Natural killer cell treated with Interleukin-12 subunit alpha and Interleukin-12 subunit beta and Interleukin-15 and Interleukin-18, amount 100 ng/mL, for 72 hours (primary cell): ENCODE measurements around the gene MFGE8. TPM values are rescaled to one million over a fixed set of nuclear protein-coding genes. Genes with fewer than 3 reads are reported as not detected.

Experiments used
- ATAC-seq, 2 donors: fragments of 150-1000 bp; cut with Tn5 transposase in 1 of 2; sonication (Bioruptor Pico), chemical (Tn5 transposase) in 1 of 2; 2 replicates each; pipeline ENCODE4 v1.10.0; 2021
- DNase-seq: peaks from one replicate; pipeline ENCODE4 v3.0.0; 2022; ENCODE audit warnings: low spot score
- H3K27ac Mint-ChIP-seq, 2 donors: 1 replicate in 1 of 2; 2 replicates in 1 of 2; pipeline ENCODE4 v1.8.0; 2022; ENCODE audit warnings: mixed read lengths in 2 of 2, mild to moderate bottlenecking in 1 of 2, moderate library complexity in 1 of 2
- H3K27me3 Mint-ChIP-seq, 2 donors: 1 replicate in 1 of 2; 2 replicates in 1 of 2; pipeline ENCODE4 v1.8.0; 2022; ENCODE audit warnings: mixed read lengths in 2 of 2
- H3K36me3 Mint-ChIP-seq: one replicate; pipeline ENCODE4 v1.8.0; 2022; ENCODE audit warnings: mixed read lengths
- H3K4me1 Mint-ChIP-seq, 2 donors: 1 replicate in 1 of 2; 2 replicates in 1 of 2; pipeline ENCODE4 v1.8.0; 2022; ENCODE audit warnings: low read depth in 2 of 2, mixed read lengths in 2 of 2, mild to moderate bottlenecking in 1 of 2
- H3K4me3 Mint-ChIP-seq: one replicate; pipeline ENCODE4 v1.8.0; 2022; ENCODE audit warnings: mixed read lengths
- H3K9me3 Mint-ChIP-seq: 2 replicates; pipeline ENCODE4 v1.8.0; 2022; ENCODE audit warnings: mixed read lengths
- total RNA-seq, 2 donors: library from RNA; stranded (reverse); gene quantifications; one replicate each; pipeline ENCODE4 v1.2.3, GENCODE V29; 2022

Gene MFGE8
- total RNA-seq, 2 donors from 2014 or later, result 10.9 to 46.2 TPM

GRCh38 chr15:88909956-88910831, 3.0 kb downstream of the MFGE8 start:
- Mint-ChIP-seq H3K4me1 (peaks cover 11 to 17% of the 10 kb centered on the region in 2 donors), H3K27me3 (peaks cover 0 to under 1% of the 10 kb centered on the region in 2 donors), H3K27ac (no peak overlapping the region), H3K4me3 (no peak overlapping the region), H3K9me3 (no peaks in the 10 kb centered on the region), H3K36me3 (no peaks in the 10 kb centered on the region)
- DNase-seq (no peak), ATAC-seq (no peak)

GRCh38 chr15:88908697-88909621, 4.2 kb downstream of the MFGE8 start:
- Mint-ChIP-seq H3K36me3 (no peaks in the 10 kb centered on the region), H3K27me3 (no peaks in the 10 kb centered on the region), H3K4me3 (no peak overlapping the region), H3K4me1 (peaks cover 19 to 22% of the 10 kb centered on the region in 2 donors), H3K9me3 (no peaks in the 10 kb centered on the region), H3K27ac (no peak overlapping the region)
- DNase-seq (no peak), ATAC-seq (no peak)

- no peaks in the 10 kb centered on the region for H3K9me3 Mint-ChIP-seq
- ATAC-seq, result no peak
- no peak overlapping the region for H3K4me3 Mint-ChIP-seq
- peak overlapping the region in 1 of 2 donors; percentile 72 for H3K27ac Mint-ChIP-seq
- peaks cover 14 to 17% of the 10 kb centered on the region in 2 donors for H3K4me1 Mint-ChIP-seq
- no peaks in the 10 kb centered on the region for H3K36me3 Mint-ChIP-seq
- DNase-seq, result no peak
- H3K27me3 Mint-ChIP-seq, result no peaks in the 10 kb centered on the region
These were observed 5.1 kb downstream of the MFGE8 start for GRCh38 chr15:88908123-88908522.

GRCh38 chr15:88907111-88907510, 6.1 kb downstream of the MFGE8 start:
- H3K9me3 Mint-ChIP-seq, result no peaks in the 10 kb centered on the region
- H3K4me3 Mint-ChIP-seq, result no peak overlapping the region
- ATAC-seq (no peak), DNase-seq (no peak)
- H3K27ac Mint-ChIP-seq, result no peak overlapping the region
- H3K36me3 Mint-ChIP-seq, result no peaks in the 10 kb centered on the region
- H3K4me1 Mint-ChIP-seq, result peaks cover 12 to 15% of the 10 kb centered on the region in 2 donors
- no peaks in the 10 kb centered on the region for H3K27me3 Mint-ChIP-seq

- H3K27me3 Mint-ChIP-seq, result no peaks in the 10 kb centered on the region
- DNase-seq, result no peak
These were observed 6.6 kb downstream of the MFGE8 start for GRCh38 chr15:88906551-88906950.

GRCh38 chr15:88906130-88906529, 7.0 kb downstream of the MFGE8 start:
- DNase-seq (no peak), ATAC-seq (no peak)
- Mint-ChIP-seq H3K4me3 (no peak overlapping the region), H3K36me3 (no peaks in the 10 kb centered on the region), H3K27ac (no peak overlapping the region), H3K9me3 (no peaks in the 10 kb centered on the region), H3K4me1 (peaks cover 10 to 16% of the 10 kb centered on the region in 2 donors), H3K27me3 (no peaks in the 10 kb centered on the region)

More at GRCh38 chr15:88906551-88906950, 6.6 kb downstream of the MFGE8 start:
- H3K27ac Mint-ChIP-seq, result no peak overlapping the region
- peaks cover 10 to 15% of the 10 kb centered on the region in 2 donors for H3K4me1 Mint-ChIP-seq
- no peak overlapping the region for H3K4me3 Mint-ChIP-seq
- H3K9me3 Mint-ChIP-seq, result no peaks in the 10 kb centered on the region
- no peaks in the 10 kb centered on the region for H3K36me3 Mint-ChIP-seq
- no peak for ATAC-seq

GRCh38 chr15:88905576-88905975, 7.6 kb downstream of the MFGE8 start:
- peaks cover 10 to 17% of the 10 kb centered on the region in 2 donors for H3K4me1 Mint-ChIP-seq
- no peak for DNase-seq
- H3K4me3 Mint-ChIP-seq, result no peak overlapping the region
- no peak overlapping the region for H3K27ac Mint-ChIP-seq
- no peaks in the 10 kb centered on the region for H3K27me3 Mint-ChIP-seq
- H3K36me3 Mint-ChIP-seq, result no peaks in the 10 kb centered on the region
- no peaks in the 10 kb centered on the region for H3K9me3 Mint-ChIP-seq
- ATAC-seq, result no peak

- peak; percentile 80 for DNase-seq
- H3K27me3 Mint-ChIP-seq, result no peaks in the 10 kb centered on the region
- ATAC-seq, result peak; percentile 76 to 82
- no peaks in the 10 kb centered on the region for H3K36me3 Mint-ChIP-seq
- no peaks in the 10 kb centered on the region for H3K9me3 Mint-ChIP-seq
- H3K4me3 Mint-ChIP-seq, result no peak overlapping the region
- H3K4me1 Mint-ChIP-seq, result peaks cover 10 to 17% of the 10 kb centered on the region in 2 donors
- peak overlapping the region in 1 of 2 donors; percentile 49 for H3K27ac Mint-ChIP-seq
These were observed 8.4 kb downstream of the MFGE8 start for GRCh38 chr15:88904624-88905327.

GRCh38 chr15:88904257-88904623, 8.9 kb downstream of the MFGE8 start:
- Mint-ChIP-seq H3K9me3 (no peaks in the 10 kb centered on the region), H3K4me3 (no peak overlapping the region), H3K36me3 (no peaks in the 10 kb centered on the region), H3K27ac (peak overlapping the region in 1 of 2 donors; percentile 49), H3K4me1 (peaks cover 10 to 17% of the 10 kb centered on the region in 2 donors), H3K27me3 (no peaks in the 10 kb centered on the region)
- DNase-seq (no peak), ATAC-seq (no peak)

- Mint-ChIP-seq H3K27ac (no peak overlapping the region), H3K27me3 (no peaks in the 10 kb centered on the region), H3K36me3 (no peaks in the 10 kb centered on the region), H3K4me3 (no peak overlapping the region), H3K9me3 (no peaks in the 10 kb centered on the region), H3K4me1 (peaks cover 10 to 14% of the 10 kb centered on the region in 2 donors)
- DNase-seq (no peak), ATAC-seq (no peak)
These were observed 10.3 kb downstream of the MFGE8 start for GRCh38 chr15:88902846-88903245.

GRCh38 chr15:88902221-88902835, 10.9 kb downstream of the MFGE8 start:
- ATAC-seq (no peak), DNase-seq (no peak)
- H3K9me3 Mint-ChIP-seq, result no peaks in the 10 kb centered on the region
- no peak overlapping the region for H3K4me3 Mint-ChIP-seq
- peaks cover 10 to 18% of the 10 kb centered on the region in 2 donors for H3K4me1 Mint-ChIP-seq
- no peaks in the 10 kb centered on the region for H3K36me3 Mint-ChIP-seq
- H3K27ac Mint-ChIP-seq, result peak overlapping the region in 1 of 2 donors; percentile 40
- no peaks in the 10 kb centered on the region for H3K27me3 Mint-ChIP-seq

GRCh38 chr15:88901508-88902220, 11.5 kb downstream of the MFGE8 start:
- Mint-ChIP-seq H3K4me1 (peaks cover 14 to 23% of the 10 kb centered on the region in 2 donors), H3K36me3 (no peaks in the 10 kb centered on the region), H3K9me3 (no peaks in the 10 kb centered on the region), H3K4me3 (no peak overlapping the region), H3K27ac (peak overlapping the region in 1 of 2 donors; percentile 40), H3K27me3 (no peaks in the 10 kb centered on the region)
- no peak for DNase-seq
- ATAC-seq, result no peak
